Mesodermal cell (in vitro differentiated cells): ENCODE data around the gene CFAP74.

Experiments used
- H3K27ac ChIP-seq: 2 replicates; pipeline ENCODE4 v1.7.0; 2013; ENCODE audit warnings: mild to moderate bottlenecking, low read depth, low read length, moderate library complexity; ENCODE audit not compliant: severe bottlenecking
- H3K36me3 ChIP-seq: 2 replicates; pipeline ENCODE4 v1.7.1; 2013; ENCODE audit warnings: mild to moderate bottlenecking, low read length, moderate library complexity; ENCODE audit not compliant: control insufficient read depth, insufficient read depth
- H3K4me1 ChIP-seq: one replicate; pipeline ENCODE4 v1.7.1; 2013; ENCODE audit warnings: mild to moderate bottlenecking, low read length; ENCODE audit not compliant: insufficient read depth, control insufficient read depth, poor library complexity, severe bottlenecking
- H3K4me3 ChIP-seq: 2 replicates; pipeline ENCODE4 v1.7.0; 2013; ENCODE audit warnings: low read length, control low read depth, mild to moderate bottlenecking; ENCODE audit not compliant: insufficient read depth, poor library complexity, severe bottlenecking; ENCODE audit errors: extremely low read depth
- H3K9me3 ChIP-seq: 2 replicates; pipeline ENCODE4 v1.7.1; 2013; ENCODE audit warnings: mild to moderate bottlenecking, low read length, moderate library complexity; ENCODE audit not compliant: control insufficient read depth
- WGBS, 2 experiments: methylation state at CpG; one replicate each; pipeline ENCODE4 v1.1.5; 2013; ENCODE audit warnings: missing lambda C conversion rate in 2 of 2; ENCODE audit not compliant: insufficient coverage in 2 of 2; 5-methylcytosine and 5-hydroxymethylcytosine counted together

CFAP74 gene

DNA sequence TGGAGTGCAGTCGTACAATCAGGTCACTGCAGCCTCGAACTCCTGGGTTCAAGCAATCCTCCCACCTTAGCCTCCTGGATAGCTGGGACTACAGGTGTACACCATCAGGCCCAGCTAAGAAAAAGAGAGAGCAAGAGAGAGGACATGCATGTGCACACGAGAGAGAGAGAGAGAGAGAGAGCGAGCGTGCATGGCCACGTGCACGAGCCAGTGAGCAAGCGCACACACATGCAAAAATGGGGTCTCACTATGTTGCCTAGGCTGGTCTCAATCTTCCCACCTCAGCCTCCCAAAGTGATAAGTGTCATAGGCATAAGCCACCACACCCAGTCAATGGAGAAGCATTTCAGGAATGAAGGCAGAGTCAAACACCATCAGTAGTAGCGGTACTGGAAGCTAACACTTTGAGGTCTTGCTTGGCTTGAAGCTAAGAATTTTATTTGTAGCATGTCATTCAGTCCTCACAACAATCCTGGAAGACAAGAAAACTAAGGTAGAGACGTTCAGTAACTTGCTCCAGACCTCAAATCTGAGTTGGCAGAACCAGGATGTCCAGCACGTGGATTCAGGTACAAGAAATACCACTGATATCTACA is 127.2 kb downstream of the CFAP74 start:
- 98 to 99% methylated on average over 9 to 10 of the region's 11 CpGs for WGBS, 2 experiments
- no peak overlapping the region for H3K4me3 ChIP-seq
- peaks cover 90% of the 10 kb centered on the region for H3K36me3 ChIP-seq
- H3K9me3 ChIP-seq: peaks cover 11% of the 10 kb centered on the region
- no peak overlapping the region for H3K27ac ChIP-seq
- H3K4me1 ChIP-seq: peaks cover 9% of the 10 kb centered on the region

DNA sequence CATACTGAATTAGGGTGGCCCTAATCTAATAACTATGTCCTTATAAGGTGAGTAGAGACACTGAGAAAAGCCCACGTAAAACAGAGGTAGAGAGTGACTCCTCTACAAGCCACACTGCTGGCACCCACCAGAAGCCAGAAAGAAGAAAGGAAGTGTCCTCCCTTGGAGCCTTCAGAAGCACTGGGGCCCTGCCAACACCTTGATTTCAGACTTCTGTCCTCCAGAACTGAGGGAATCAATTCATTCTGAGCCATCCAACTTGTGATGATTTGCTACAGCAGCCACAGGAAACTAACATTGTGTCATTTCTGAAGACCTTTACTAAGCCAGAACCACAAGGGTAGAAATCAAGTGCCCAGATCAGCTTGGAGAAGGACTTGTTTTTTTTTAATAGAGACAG is 127.7 kb downstream of the CFAP74 start:
- Histone ChIP-seq H3K4me3 (no peak overlapping the region), H3K36me3 (peaks cover 94% of the 10 kb centered on the region), H3K27ac (no peak overlapping the region), H3K9me3 (peaks cover 11% of the 10 kb centered on the region), H3K4me1 (peaks cover 8% of the 10 kb centered on the region)
- WGBS, 2 experiments: 100% methylated on average over 1 of the region's 1 CpG; no CpG with 5 or more reads in 1 of the 2 experiments

DNA sequence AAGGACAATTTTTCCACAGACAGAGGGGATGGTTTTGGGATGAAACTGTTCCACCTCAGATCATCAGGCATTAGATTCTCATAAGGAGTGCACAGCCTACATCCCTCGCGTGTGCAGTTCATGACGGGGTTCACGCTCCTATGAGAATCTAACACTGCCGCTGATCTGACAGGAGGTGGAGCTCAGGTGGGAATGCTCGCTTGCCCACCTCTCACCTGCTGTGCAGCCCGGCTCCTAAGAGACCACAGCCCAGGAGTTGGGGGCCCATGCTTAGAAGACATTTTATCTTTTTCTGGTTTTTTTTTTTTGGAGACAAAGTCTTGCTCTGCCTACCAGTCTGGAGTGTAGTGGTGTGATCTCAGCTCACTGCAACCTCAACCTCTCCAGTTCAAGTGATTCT is 128.7 kb downstream of the CFAP74 start:
- Histone ChIP-seq H3K4me3 (no peak overlapping the region), H3K9me3 (peaks cover 11% of the 10 kb centered on the region), H3K4me1 (peaks cover 8% of the 10 kb centered on the region), H3K36me3 (peaks cover 98% of the 10 kb centered on the region), H3K27ac (no peak overlapping the region)
- WGBS, 2 experiments: 97 to 99% methylated on average over 7 of the region's 7 CpGs

DNA sequence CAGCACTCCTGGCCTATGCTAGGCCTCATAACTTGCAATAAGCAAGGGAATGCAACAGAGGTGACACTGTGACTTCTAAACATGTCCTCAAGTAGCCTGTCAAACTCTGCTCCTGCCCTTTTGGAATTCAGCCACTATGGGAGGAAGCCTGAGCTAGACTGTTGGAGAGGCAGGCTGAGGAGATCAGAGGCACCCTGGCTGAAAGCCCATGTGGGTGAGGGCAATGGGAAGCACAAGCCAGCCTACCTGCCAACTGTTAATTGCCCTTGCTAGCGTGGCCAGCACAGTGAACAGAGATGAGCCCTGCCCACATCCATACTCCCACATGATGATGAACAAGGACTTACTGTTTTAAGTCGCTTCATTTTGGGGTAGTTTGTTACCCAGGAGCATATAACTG is 130.4 kb downstream of the CFAP74 start:
- Histone ChIP-seq H3K9me3 (peaks cover 11% of the 10 kb centered on the region), H3K4me3 (no peak overlapping the region), H3K27ac (no peak overlapping the region), H3K36me3 (peaks cover 94% of the 10 kb centered on the region), H3K4me1 (no peaks in the 10 kb centered on the region)
- 100% methylated on average over 1 of the region's 2 CpGs for WGBS, 2 experiments

DNA sequence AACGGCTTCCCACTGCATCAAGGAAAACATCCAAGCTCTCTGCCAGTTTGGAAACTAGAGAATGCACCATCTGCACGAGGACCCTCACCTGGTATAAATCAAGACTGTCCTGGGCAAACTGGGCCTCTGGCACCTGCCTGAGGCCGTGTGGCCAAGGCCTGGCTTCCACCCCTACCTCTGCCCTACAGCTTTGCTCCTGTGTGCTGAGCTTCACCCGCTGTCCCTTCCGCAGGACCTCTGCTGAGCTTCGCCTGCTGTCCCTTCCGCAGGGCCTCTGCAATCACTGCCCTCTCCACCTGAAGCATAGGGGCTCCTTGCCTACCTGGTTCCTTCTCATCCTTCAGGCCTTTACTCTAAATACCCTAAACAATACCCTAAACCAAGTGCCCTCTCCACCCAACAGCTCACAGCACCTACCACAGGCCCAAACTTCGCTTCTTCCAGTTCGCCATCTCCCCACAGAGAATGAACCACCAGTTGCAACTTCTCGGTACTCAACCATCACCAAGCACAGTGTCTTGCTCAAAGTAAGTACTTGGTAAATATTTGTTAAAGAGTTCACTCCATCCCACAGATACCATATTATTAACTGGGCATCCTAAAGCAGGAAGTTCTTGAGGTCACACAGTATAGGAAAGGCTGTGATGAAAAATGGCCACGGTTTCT is 131.1 kb downstream of the CFAP74 start:
- H3K36me3 ChIP-seq: peaks cover 93% of the 10 kb centered on the region
- no peaks in the 10 kb centered on the region for H3K4me1 ChIP-seq
- no peak overlapping the region for H3K4me3 ChIP-seq
- H3K27ac ChIP-seq: no peak overlapping the region
- 97 to 100% methylated on average over 7 to 9 of the region's 11 CpGs for WGBS, 2 experiments
- peaks cover 11% of the 10 kb centered on the region for H3K9me3 ChIP-seq
